Measurements from ENCODE around the gene NYAP2.

NYAP2 gene

GRCh38 chr2:225399504-225399903 is at the start of gene NYAP2:
Gene NYAP2 (plus strand): TSS chr2:225399710. CDS start chr2:225408881, 9,171 bp downstream.
- no peak for DNase-seq

- no peak for DNase-seq
These were observed 45.9 kb upstream of the NYAP2 start for GRCh38 chr2:225353579-225354085.

GRCh38 chr2:225354281-225354774 is 45.2 kb upstream of the NYAP2 start:
- DNase-seq, result no peak

GRCh38 chr2:225355788-225356187 is 43.7 kb upstream of the NYAP2 start:
- DNase-seq, result no peak

- DNase-seq, result no peak
These were observed 32.8 kb upstream of the NYAP2 start for GRCh38 chr2:225366731-225367130.

- no peak for DNase-seq
These were observed 32.0 kb upstream of the NYAP2 start for GRCh38 chr2:225367482-225367881.

- no peak for DNase-seq
These were observed 20.5 kb upstream of the NYAP2 start for GRCh38 chr2:225378984-225379383.

GRCh38 chr2:225379856-225380255 is 19.7 kb upstream of the NYAP2 start:
- no peak for DNase-seq

- DNase-seq, result no peak
These were observed 17.9 kb upstream of the NYAP2 start for GRCh38 chr2:225381609-225382008.

- DNase-seq, result no peak
These were observed 1.1 kb upstream of the NYAP2 start for GRCh38 chr2:225398372-225398771.

- no peak for DNase-seq
These were observed 576 bp downstream of the NYAP2 start for GRCh38 chr2:225400060-225400511.

- no peak for DNase-seq
These were observed 1.3 kb downstream of the NYAP2 start for GRCh38 chr2:225400546-225401400.

- no peak for DNase-seq
These were observed 2.8 kb downstream of the NYAP2 start for GRCh38 chr2:225402210-225402776.

GRCh38 chr2:225411452-225411851 is 11.9 kb downstream of the NYAP2 start:
- DNase-seq, result no peak

GRCh38 chr2:225413786-225414185 is 14.3 kb downstream of the NYAP2 start:
- DNase-seq, result no peak

- DNase-seq, result no peak
These were observed 15.4 kb downstream of the NYAP2 start for GRCh38 chr2:225414902-225415301.

GRCh38 chr2:225415341-225415740 is 15.8 kb downstream of the NYAP2 start:
- no peak for DNase-seq

GRCh38 chr2:225415792-225416191 is 16.3 kb downstream of the NYAP2 start:
- DNase-seq, result no peak

GRCh38 chr2:225416616-225417367 is 17.3 kb downstream of the NYAP2 start:
- DNase-seq, result no peak

GRCh38 chr2:225419033-225419432 is 19.5 kb downstream of the NYAP2 start:
- DNase-seq, result no peak

GRCh38 chr2:225422145-225422544 is 22.6 kb downstream of the NYAP2 start:
- DNase-seq, result no peak

- no peak for DNase-seq
These were observed 25.8 kb downstream of the NYAP2 start for GRCh38 chr2:225425284-225425683.

- no peak for DNase-seq
These were observed 28.9 kb downstream of the NYAP2 start for GRCh38 chr2:225428360-225428759.
